GM21737 (cell line): ENCODE data around the gene ALLC.

ENCODE experiments used
- ATAC-seq: cut with Tn5 transposase; IDR thresholded peaks from one replicate; pipeline ENCODE4 v1.9.1; 2021; ENCODE audit warnings: mild to moderate bottlenecking, moderate library complexity; ENCODE audit not compliant: unreplicated experiment

The ALLC gene

GRCh38 chr2:3709225-3709624, 51.2 kb downstream of the ALLC start:
- ATAC-seq, result no peak

GRCh38 chr2:3712424-3712823, 54.4 kb downstream of the ALLC start:
- ATAC-seq, result no peak

GRCh38 chr2:3712831-3713503, 55.0 kb downstream of the ALLC start:
- no peak for ATAC-seq

GRCh38 chr2:3718679-3719078, 60.7 kb downstream of the ALLC start:
- no peak for ATAC-seq

GRCh38 chr2:3725002-3725401, 67.0 kb downstream of the ALLC start:
- ATAC-seq, result no peak

GRCh38 chr2:3725458-3726250, 67.7 kb downstream of the ALLC start:
- no peak for ATAC-seq

GRCh38 chr2:3726511-3726910, 68.5 kb downstream of the ALLC start:
- no peak for ATAC-seq

GRCh38 chr2:3727397-3728045, 69.5 kb downstream of the ALLC start:
- no peak for ATAC-seq

GRCh38 chr2:3728104-3729054, 70.4 kb downstream of the ALLC start:
- no peak for ATAC-seq

- no peak for ATAC-seq
Measured at GRCh38 chr2:3729055-3729448, 71.1 kb downstream of the ALLC start.

GRCh38 chr2:3729786-3730185, 71.8 kb downstream of the ALLC start:
- ATAC-seq, result no peak

- ATAC-seq, result no peak
Measured at GRCh38 chr2:3730646-3731045, 72.6 kb downstream of the ALLC start.

GRCh38 chr2:3731829-3732228, 73.8 kb downstream of the ALLC start:
- ATAC-seq, result no peak

- ATAC-seq, result no peak
Measured at GRCh38 chr2:3736112-3736511, 78.1 kb downstream of the ALLC start.

GRCh38 chr2:3737128-3737527, 79.1 kb downstream of the ALLC start:
- ATAC-seq, result no peak

GRCh38 chr2:3738454-3738853, 80.5 kb downstream of the ALLC start:
- ATAC-seq, result no peak

GRCh38 chr2:3739313-3739712, 81.3 kb downstream of the ALLC start:
- no peak for ATAC-seq

- no peak for ATAC-seq
Measured at GRCh38 chr2:3741396-3741795, 83.4 kb downstream of the ALLC start.

- no peak for ATAC-seq
Measured at GRCh38 chr2:3741867-3742602, 84.0 kb downstream of the ALLC start.
